ENCODE data around the gene FAM83F. TPM values are rescaled to one million over a fixed set of nuclear protein-coding genes. Genes with fewer than 3 reads are reported as not detected.

FAM83F gene
- total RNA-seq, 2 experiments from 2014 or later = not detected

DNA sequence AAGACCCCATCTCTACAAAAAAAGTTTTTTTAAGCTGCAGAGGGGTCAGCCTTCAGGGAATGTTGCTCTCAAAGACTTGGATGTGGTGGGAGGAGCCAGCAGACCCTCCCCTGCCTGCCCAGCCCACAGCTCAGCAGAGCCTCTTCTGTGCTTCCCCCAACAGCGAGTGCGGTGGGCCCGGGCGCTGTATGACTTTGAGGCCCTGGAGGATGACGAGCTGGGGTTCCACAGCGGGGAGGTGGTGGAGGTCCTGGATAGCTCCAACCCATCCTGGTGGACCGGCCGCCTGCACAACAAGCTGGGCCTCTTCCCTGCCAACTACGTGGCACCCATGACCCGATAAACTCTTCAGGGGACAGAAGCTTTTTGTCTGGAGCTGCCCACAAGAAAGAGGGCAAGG lies 24.0 kb upstream of the FAM83F start:
- Mint-ChIP-seq H3K9me3 (no peaks in the 10 kb centered on the region), H3K4me3 (no peak overlapping the region), H3K27ac (no peak overlapping the region), H3K4me1 (no peaks in the 10 kb centered on the region), H3K36me3 (ENCODE audit: low read depth) (peaks cover 92% of the 10 kb centered on the region), H3K27me3 (no peaks in the 10 kb centered on the region)
- no peak for DNase-seq
- POLR2A ChIA-PET = interaction anchor here (1.5 kb wide), 1 partner anchor 13 kb away, joined by 3 read pairs; no protein-coding TSS in a partner anchor
- CTCF ChIA-PET = no interaction called here

- CTCF ChIA-PET = no interaction called here
- H3K36me3 Mint-ChIP-seq (ENCODE audit: low read depth) = peaks cover 91% of the 10 kb centered on the region
Measured at GRCh38 chr22:39972641-39973040, 22.1 kb upstream of the FAM83F start.

GRCh38 chr22:39973656-39974055 lies 21.1 kb upstream of the FAM83F start:
- CTCF ChIA-PET = no interaction called here
- Mint-ChIP-seq H3K9me3 (no peaks in the 10 kb centered on the region), H3K4me1 (no peaks in the 10 kb centered on the region), H3K36me3 (ENCODE audit: low read depth) (peaks cover 88% of the 10 kb centered on the region), H3K27ac (no peak overlapping the region), H3K4me3 (no peak overlapping the region), H3K27me3 (no peaks in the 10 kb centered on the region)
- POLR2A ChIA-PET = interaction anchor here (1.2 kb wide), 1 partner anchor 9 kb away, joined by 5 read pairs; no protein-coding TSS in a partner anchor
- DNase-seq = no peak

More at GRCh38 chr22:39972641-39973040, 22.1 kb upstream of the FAM83F start:
- DNase-seq = no peak
- Mint-ChIP-seq H3K9me3 (no peaks in the 10 kb centered on the region), H3K27ac (peak overlapping the region; percentile 45), H3K4me3 (no peak overlapping the region), H3K27me3 (no peaks in the 10 kb centered on the region), H3K4me1 (no peaks in the 10 kb centered on the region)
- POLR2A ChIA-PET = no interaction called here

GRCh38 chr22:39974065-39974464 lies 20.7 kb upstream of the FAM83F start:
- H3K27me3 Mint-ChIP-seq = no peaks in the 10 kb centered on the region
- H3K4me3 Mint-ChIP-seq = no peak overlapping the region
- no peaks in the 10 kb centered on the region for H3K9me3 Mint-ChIP-seq
- no peak overlapping the region for H3K27ac Mint-ChIP-seq
- H3K4me1 Mint-ChIP-seq = peaks cover 3% of the 10 kb centered on the region
- CTCF ChIA-PET = no interaction called here
- peaks cover 88% of the 10 kb centered on the region for H3K36me3 Mint-ChIP-seq (ENCODE audit: low read depth)
- POLR2A ChIA-PET = interaction anchor here (1.2 kb wide), 1 partner anchor 9 kb away, joined by 5 read pairs; no protein-coding TSS in a partner anchor
- no peak for DNase-seq

GRCh38 chr22:39979048-39979447 lies 15.7 kb upstream of the FAM83F start:
- Mint-ChIP-seq H3K27me3 (no peaks in the 10 kb centered on the region), H3K4me3 (no peak overlapping the region), H3K27ac (no peak overlapping the region), H3K36me3 (ENCODE audit: low read depth) (peaks cover 51% of the 10 kb centered on the region), H3K4me1 (peaks cover 12% of the 10 kb centered on the region), H3K9me3 (no peaks in the 10 kb centered on the region)
- DNase-seq = no peak
- ChIA-PET CTCF (no interaction called here), POLR2A (interaction anchor here (1.2 kb wide), 1 partner anchor 36 kb away, joined by 3 read pairs; no protein-coding TSS in a partner anchor)

- Mint-ChIP-seq H3K27me3 (no peaks in the 10 kb centered on the region), H3K27ac (no peak overlapping the region), H3K36me3 (ENCODE audit: low read depth) (peaks cover 49% of the 10 kb centered on the region), H3K9me3 (no peaks in the 10 kb centered on the region), H3K4me1 (peaks cover 12% of the 10 kb centered on the region), H3K4me3 (no peak overlapping the region)
- CTCF ChIA-PET = no interaction called here
- DNase-seq = no peak
- POLR2A ChIA-PET = no interaction called here
Measured at GRCh38 chr22:39979458-39979857, 15.3 kb upstream of the FAM83F start.

- Mint-ChIP-seq H3K27ac (no peak overlapping the region), H3K4me3 (no peak overlapping the region), H3K4me1 (peaks cover 17% of the 10 kb centered on the region), H3K27me3 (no peaks in the 10 kb centered on the region), H3K36me3 (ENCODE audit: low read depth) (peaks cover 38% of the 10 kb centered on the region), H3K9me3 (no peaks in the 10 kb centered on the region)
- DNase-seq = no peak
- ChIA-PET POLR2A (no interaction called here), CTCF (no interaction called here)
Measured at GRCh38 chr22:39980596-39980995, 14.2 kb upstream of the FAM83F start.

GRCh38 chr22:39983346-39983745 lies 11.4 kb upstream of the FAM83F start:
- Mint-ChIP-seq H3K4me3 (no peak overlapping the region), H3K9me3 (no peaks in the 10 kb centered on the region), H3K4me1 (peaks cover 19% of the 10 kb centered on the region), H3K36me3 (ENCODE audit: low read depth) (peaks cover 13% of the 10 kb centered on the region), H3K27me3 (no peaks in the 10 kb centered on the region), H3K27ac (no peak overlapping the region)
- no peak for DNase-seq
- CTCF ChIA-PET = no interaction called here
- POLR2A ChIA-PET = interaction anchor here (1.2 to 1.5 kb wide), 3 partner anchors 11 to 42 kb away, joined by 3 to 4 read pairs (median 3); partner anchors contain the start of gene FAM83F

GRCh38 chr22:39984006-39984405 lies 10.7 kb upstream of the FAM83F start:
- no peak for DNase-seq
- CTCF ChIA-PET = no interaction called here
- no peak overlapping the region for H3K27ac Mint-ChIP-seq
- H3K4me1 Mint-ChIP-seq = peaks cover 20% of the 10 kb centered on the region
- POLR2A ChIA-PET = interaction anchor here (1.2 to 1.5 kb wide), 3 partner anchors 10 to 41 kb away, joined by 3 to 4 read pairs (median 3); partner anchors contain the start of gene FAM83F
- H3K9me3 Mint-ChIP-seq = no peaks in the 10 kb centered on the region
- H3K27me3 Mint-ChIP-seq = peaks cover 6% of the 10 kb centered on the region
- H3K4me3 Mint-ChIP-seq = no peak overlapping the region
- H3K36me3 Mint-ChIP-seq (ENCODE audit: low read depth) = peaks cover 10% of the 10 kb centered on the region

DNA sequence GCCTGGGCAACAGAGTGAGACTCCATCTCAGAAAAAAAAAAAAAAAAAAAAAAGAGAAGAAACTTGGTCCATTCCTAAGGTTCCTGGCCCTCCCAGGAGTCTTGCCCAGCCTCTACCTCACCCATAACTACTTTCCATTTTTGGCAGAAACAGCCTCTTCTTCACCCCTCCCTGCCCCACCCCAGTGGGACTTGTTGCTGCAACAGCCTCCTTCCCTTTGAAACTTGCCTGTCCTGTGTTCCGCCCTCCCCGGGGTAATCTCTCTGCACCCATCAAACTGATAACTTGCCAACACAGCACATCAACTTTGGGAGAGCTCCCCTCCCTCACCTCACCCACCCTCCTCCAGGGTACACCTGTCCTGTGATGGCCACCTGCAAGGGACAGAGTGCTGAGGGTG lies 10.0 kb upstream of the FAM83F start:
- POLR2A ChIA-PET = interaction anchor here (1.2 to 1.5 kb wide), 2 partner anchors 10 to 40 kb away, joined by 3 to 4 read pairs; partner anchors contain the start of gene FAM83F
- Mint-ChIP-seq H3K27me3 (peaks cover 13% of the 10 kb centered on the region), H3K4me3 (no peak overlapping the region), H3K4me1 (peaks cover 16% of the 10 kb centered on the region), H3K9me3 (no peaks in the 10 kb centered on the region), H3K36me3 (ENCODE audit: low read depth) (peaks cover 4% of the 10 kb centered on the region), H3K27ac (no peak overlapping the region)
- no peak for DNase-seq
- CTCF ChIA-PET = no interaction called here

DNA sequence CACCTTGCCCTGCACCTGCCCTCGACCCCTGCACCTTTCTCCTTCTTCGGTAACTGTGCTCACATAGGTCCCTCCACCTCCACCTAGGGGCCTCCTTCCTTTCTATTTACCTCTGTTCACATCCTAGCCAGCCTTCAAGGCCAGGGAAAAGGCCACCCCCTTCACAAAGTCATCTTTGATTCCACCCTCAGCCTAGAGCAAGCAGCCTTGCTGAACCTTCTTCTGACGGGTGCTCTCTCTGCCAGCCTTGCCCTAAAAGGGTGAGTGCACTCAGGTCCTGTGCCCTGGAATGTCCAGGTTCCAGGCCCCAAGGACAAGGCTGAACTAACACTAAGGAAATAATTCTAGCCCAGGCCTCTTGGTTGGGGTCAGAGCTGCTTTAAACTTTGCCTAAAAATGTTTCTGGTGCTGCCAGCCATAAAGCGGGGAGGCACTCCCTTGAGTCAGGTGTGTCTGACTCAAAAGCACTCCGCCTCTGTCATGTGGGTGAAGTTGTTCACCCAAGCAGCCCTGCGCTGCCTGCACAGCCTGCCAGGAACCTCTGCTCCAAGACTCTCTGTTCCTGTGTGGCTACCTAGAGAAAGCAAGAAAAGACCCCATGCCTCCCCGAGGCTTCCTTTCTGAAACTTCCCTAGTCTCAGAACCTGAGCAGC lies 9.2 kb upstream of the FAM83F start:
- H3K27me3 Mint-ChIP-seq = peaks cover 14% of the 10 kb centered on the region
- CTCF ChIA-PET = no interaction called here
- no peak overlapping the region for H3K27ac Mint-ChIP-seq
- DNase-seq = no peak
- H3K4me3 Mint-ChIP-seq = no peak overlapping the region
- no peaks in the 10 kb centered on the region for H3K36me3 Mint-ChIP-seq (ENCODE audit: low read depth)
- POLR2A ChIA-PET = no interaction called here
- peaks cover 10% of the 10 kb centered on the region for H3K4me1 Mint-ChIP-seq
- no peaks in the 10 kb centered on the region for H3K9me3 Mint-ChIP-seq

DNA sequence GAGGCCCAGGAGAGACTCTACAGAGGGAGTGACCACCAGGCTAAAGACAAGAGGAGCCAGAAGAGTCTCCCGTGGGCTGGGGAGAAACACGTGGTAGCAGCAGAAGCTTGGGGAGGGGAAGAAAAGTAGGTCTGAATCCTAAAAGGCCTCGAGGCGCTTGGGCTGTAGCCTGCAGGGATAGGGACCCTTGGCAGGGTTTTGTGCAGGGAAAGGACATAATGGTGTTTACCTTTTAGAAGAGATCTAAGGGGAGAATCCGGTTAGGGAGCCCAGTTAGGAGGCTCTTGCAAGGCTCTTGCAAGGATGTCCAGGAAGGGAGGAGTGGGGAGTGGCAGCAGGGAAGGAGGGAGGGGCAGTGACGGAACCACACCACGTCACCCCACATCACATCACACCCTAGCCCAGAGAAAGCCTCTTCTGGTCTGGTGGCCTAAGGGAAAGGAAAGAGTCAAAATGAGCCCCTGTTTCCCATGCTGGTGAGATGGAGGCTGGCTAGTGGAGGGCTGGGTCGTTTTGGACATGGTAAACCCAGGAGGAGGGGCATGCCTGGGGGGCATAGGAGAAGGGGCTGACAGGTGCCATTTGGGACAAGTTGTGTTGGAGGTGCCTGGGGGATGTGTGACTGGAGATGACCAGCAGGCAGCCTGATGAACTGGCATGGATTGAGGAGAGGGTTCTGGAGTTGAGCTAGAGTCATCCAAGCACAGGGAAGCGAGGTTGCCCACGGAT lies 6.2 kb upstream of the FAM83F start:
- no peaks in the 10 kb centered on the region for H3K36me3 Mint-ChIP-seq (ENCODE audit: low read depth)
- H3K27me3 Mint-ChIP-seq = peaks cover 33% of the 10 kb centered on the region
- H3K4me1 Mint-ChIP-seq = peaks cover 10% of the 10 kb centered on the region
- no peak for DNase-seq
- ChIA-PET POLR2A (no interaction called here), CTCF (no interaction called here)
- H3K9me3 Mint-ChIP-seq = no peaks in the 10 kb centered on the region
- no peak overlapping the region for H3K4me3 Mint-ChIP-seq
- no peak overlapping the region for H3K27ac Mint-ChIP-seq

DNA sequence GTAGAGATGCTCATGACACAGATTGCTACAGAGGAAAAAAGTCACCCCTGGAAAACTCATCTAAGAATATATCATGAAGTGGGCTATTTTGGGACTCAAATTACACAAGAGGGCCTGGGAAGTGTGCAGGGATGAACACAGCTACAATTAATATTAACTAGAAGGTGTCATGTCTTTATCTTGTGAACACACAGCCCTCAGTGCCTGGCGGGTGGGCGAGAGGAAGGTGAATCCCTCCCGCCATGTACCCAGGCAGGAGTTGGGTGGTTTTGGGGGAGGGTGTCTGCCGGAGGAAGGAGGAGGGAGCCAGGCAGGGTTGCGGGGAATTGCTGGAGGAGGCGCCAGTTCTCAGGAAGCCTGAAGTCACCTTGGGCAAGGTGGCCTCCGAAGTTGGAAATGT lies 5.1 kb upstream of the FAM83F start:
- peaks cover 41% of the 10 kb centered on the region for H3K27me3 Mint-ChIP-seq

More for the DNA sequence above, 5.1 kb upstream of the FAM83F start:
- H3K27ac Mint-ChIP-seq = no peak overlapping the region
- no peak overlapping the region for H3K4me3 Mint-ChIP-seq
- ChIA-PET CTCF (no interaction called here), POLR2A (no interaction called here)
- H3K4me1 Mint-ChIP-seq = peaks cover 17% of the 10 kb centered on the region
- no peaks in the 10 kb centered on the region for H3K36me3 Mint-ChIP-seq (ENCODE audit: low read depth)
- DNase-seq = no peak
- H3K9me3 Mint-ChIP-seq = no peaks in the 10 kb centered on the region

All from activated CD4-positive, alpha-beta memory T cell treated with anti-CD3 and anti-CD28 coated beads, Interleukin-2, amount 10 ng/mL, durations not matched to agents 7 days and 5 days (primary cell).